GM12864 (cell line): ENCODE measurements around the gene CXCR3.

Experiments
- DNase-seq: peaks from one replicate; pipeline ENCODE4 v3.0.0-alpha.2; 2011; ENCODE audit warnings: low read depth
- H3K4me3 ChIP-seq: 2 replicates; pipeline ENCODE4 v1.5.1; 2011; ENCODE audit warnings: mild to moderate bottlenecking, low read depth, low read length, control low read depth
- TF ChIP-seq, protein P1 (sequence below): IDR thresholded peaks from 2 replicates; pipeline ENCODE4 v1.5.1; 2011; ENCODE audit warnings: low read depth, mild to moderate bottlenecking, moderate library complexity, low read length, control low read depth, inconsistent platforms; ENCODE audit errors: missing control alignments

The CXCR3 gene

DNA sequence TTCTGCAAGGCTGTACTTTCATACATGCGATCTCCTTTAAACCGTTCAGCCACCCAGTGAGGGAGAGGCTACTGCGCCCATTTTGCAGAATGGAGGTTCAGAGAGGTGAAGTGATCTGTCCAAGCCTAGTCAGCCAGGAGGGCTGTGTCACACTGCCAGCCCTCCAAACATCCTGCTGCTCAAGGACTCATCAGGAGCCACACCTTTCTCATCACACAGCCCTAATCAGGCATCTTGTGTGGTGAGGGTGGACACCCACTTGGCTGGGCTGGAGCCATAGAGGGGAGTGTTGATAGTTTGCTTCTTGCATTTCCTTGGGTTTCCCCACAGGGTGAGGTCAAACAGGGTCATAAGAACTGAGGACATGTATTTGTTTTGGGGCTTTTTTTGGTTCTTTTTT, 5.4 kb upstream of the CXCR3 start:
- no peak overlapping the region for H3K4me3 ChIP-seq
- no peak for DNase-seq
- TF ChIP-seq, protein P1, sequence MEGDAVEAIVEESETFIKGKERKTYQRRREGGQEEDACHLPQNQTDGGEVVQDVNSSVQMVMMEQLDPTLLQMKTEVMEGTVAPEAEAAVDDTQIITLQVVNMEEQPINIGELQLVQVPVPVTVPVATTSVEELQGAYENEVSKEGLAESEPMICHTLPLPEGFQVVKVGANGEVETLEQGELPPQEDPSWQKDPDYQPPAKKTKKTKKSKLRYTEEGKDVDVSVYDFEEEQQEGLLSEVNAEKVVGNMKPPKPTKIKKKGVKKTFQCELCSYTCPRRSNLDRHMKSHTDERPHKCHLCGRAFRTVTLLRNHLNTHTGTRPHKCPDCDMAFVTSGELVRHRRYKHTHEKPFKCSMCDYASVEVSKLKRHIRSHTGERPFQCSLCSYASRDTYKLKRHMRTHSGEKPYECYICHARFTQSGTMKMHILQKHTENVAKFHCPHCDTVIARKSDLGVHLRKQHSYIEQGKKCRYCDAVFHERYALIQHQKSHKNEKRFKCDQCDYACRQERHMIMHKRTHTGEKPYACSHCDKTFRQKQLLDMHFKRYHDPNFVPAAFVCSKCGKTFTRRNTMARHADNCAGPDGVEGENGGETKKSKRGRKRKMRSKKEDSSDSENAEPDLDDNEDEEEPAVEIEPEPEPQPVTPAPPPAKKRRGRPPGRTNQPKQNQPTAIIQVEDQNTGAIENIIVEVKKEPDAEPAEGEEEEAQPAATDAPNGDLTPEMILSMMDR = no peak

DNA sequence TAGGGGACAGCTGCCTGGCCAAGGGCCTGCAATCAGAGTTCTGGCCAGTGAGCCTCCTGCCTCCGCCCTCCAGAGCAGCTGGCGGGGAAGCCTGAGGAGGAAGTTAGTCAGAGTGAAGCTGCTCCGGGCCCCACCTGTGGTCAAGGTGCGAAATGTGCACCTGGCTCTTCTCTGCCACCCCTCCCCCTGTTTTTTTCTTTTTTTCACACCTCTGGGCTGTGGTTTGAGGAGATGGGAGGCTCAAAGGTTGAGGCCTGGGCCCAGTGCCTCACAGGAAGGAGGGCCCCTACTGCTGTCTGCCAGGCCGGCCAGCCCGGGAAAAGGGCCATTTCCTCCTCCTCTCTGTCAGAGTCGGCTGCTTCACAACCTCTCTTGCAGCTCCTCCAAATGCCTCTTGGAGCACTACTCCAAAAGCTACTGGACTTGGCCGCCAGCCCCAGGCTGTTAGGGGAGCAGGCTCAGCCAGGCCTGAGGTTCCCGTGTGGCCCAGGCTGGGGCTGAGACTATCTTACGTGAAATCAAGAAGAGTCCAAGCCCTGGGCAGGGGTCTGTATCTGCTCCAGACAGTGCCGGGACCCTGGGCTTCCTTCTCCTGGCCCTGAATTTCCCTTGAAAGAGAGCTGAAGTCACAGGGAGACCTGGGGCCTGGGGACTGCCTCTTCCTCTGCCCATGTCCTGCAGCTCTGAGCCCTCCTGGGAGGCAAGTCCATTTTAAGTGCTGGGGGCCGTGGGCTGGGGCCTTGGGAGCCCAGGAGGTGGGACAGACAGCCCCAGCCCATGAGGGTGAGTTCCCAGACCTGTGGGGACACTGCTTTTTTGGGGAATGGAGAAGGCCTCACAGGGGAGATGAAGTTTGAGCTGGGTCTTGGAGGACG, 4.5 kb upstream of the CXCR3 start:
- TF ChIP-seq, protein P1 = peak; percentile 29

DNA sequence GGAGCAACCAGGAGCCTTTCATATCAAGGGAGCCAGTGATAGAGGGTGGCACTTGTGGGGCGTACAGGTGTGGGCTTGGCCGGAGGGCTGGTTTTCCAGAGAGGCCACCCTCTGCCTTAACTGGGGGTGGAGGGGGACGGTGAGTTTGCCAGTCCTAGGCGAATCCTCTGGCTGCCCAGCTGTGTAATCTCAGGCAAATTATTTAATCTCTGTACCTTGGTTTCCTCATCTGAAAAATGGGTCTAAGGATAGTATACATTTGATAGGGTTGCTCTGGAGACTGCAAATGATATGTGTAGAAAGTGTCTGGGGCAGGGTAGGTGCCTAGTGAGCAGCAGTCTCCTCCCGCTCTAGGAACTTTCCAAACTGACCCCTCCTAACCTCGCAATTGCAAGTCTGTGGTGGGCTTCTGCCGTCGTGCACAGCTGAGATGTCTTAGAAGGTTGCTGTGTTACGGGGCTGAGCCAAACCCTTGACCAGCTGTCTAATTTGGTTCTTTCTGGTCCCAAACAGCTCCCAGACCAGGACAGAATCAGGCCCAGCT, 3.8 kb upstream of the CXCR3 start:
- no peak overlapping the region for H3K4me3 ChIP-seq
- TF ChIP-seq, protein P1 = no peak
- DNase-seq = no peak

More for the DNA sequence above, 4.5 kb upstream of the CXCR3 start:
- DNase-seq = no peak
- H3K4me3 ChIP-seq = no peak overlapping the region

DNA sequence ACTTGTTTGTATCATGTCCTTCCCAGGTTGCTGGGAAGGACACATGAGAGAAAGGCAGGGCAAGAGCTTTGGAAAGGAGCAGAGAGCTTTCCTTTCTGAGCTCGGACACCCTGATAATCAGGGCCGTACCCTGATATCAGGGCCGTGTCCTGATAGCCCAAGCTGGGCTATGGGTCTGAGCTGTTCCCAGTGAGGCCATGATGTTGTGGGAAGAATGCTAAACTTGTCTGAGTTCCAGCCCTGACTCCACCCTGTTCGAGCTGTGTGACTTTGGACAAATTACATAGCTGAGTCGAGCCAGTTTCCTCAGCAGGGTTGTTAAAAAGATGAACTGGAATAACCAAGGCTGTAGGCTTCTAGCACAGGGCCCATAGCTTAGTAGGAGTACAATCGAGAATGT, 3.3 kb upstream of the CXCR3 start:
- DNase-seq = no peak
- H3K4me3 ChIP-seq = no peak overlapping the region
- TF ChIP-seq, protein P1 = no peak

DNA sequence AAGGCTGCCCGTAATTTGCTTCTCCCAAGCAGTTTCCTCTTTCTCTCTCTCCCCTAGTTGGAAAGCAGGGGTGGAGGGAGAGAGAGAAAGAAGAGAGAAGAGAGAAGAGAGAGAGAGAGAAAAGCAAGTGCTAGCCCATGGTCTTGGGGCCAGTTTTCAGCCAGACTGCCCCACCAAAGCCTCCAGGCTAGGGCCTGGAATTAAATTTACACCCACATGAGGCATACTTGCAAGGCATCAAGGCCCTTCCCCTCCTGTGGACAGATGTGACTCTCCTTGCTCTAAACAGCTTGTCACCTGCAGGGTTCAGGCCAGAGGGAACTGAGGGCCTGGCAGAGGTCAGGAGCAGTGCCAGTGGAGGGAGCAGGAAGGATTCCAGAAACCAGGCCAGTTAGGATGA, 1.7 kb upstream of the CXCR3 start:
- no peak for DNase-seq
- no peak overlapping the region for H3K4me3 ChIP-seq
- TF ChIP-seq, protein P1 = no peak

DNA sequence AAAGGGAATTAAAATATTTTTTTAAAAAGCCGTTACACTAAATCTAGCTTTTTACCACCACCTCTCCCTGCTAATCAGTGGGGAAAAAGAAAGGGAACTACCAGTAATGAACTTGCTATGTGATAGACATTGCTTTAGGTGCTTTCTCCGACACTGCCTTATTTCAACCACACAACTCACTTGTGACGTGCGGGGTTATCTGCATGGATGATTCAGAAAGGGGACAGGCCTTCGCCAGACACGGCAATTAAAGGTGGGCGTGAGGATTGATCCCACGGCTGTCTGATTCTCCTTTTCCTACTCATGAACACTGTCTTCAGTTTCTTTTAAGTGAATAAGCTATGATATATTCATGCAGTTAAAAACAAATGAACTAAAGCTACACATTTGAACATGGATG, 882 bp upstream of the CXCR3 start:
- no peak overlapping the region for H3K4me3 ChIP-seq
- DNase-seq = no peak
- TF ChIP-seq, protein P1 = no peak

DNA sequence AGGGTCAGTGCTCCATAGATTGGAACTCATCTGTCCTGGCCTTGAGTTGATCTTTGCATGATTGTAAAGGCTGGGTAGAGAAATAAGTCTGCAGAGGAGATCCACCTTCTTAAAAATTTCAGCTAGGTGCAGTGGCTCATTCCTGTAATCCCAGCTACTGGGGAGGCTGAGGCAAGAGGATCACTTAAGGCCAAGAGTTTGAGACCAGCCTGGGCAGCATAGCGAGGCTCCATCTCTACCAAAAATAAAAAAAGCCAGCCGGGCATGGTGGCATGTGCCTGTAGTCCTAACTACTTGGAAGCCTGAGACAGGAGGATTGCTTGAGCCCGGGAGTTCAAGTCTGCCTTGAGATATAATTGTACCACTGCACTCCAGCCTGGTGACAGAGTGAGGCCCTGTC, 476 bp upstream of the CXCR3 start:
- DNase-seq = no peak
- H3K4me3 ChIP-seq = no peak overlapping the region; the same call in 1 of the 2 replicates
- TF ChIP-seq, protein P1 = no peak
